Measurements from ENCODE around the gene FAM210B. TPM values are rescaled to one million over a fixed set of nuclear protein-coding genes. Genes with fewer than 3 reads are reported as not detected.

Gene FAM210B
- total and polyA plus RNA-seq, 2 of the 13 experiments (the other 11 are each of a cell fraction or from before 2014, with no cell fraction given) = 75.9 to 107 TPM

- TF ChIP-seq GMEB1 (CRISPR knock-in tag; IDR thresholded peaks at IDR 0.05; ENCODE audit: borderline replicate concordance) = no peak
These were observed 22.7 kb downstream of the FAM210B start (continued) for GRCh38 chr20:56381501-56381900.

- 94% methylated on average over 4 of the region's 4 CpGs for WGBS (ENCODE audit: low lambda C conversion rate)
- no peak overlapping the region for H2AFZ ChIP-seq (ENCODE audit: low read length)
- H3K9ac ChIP-seq (ENCODE audit: insufficient read depth, low read depth, low read length) = no peak overlapping the region
- H4K20me1 ChIP-seq (ENCODE audit: insufficient read depth, low read length) = no peaks in the 10 kb centered on the region
- H3K36me3 ChIP-seq (replicated peaks in 1 of 2; ENCODE audit: control insufficient read depth in 1 of 2, insufficient read depth in 2 of 2, low read length in 2 of 2) = peaks cover 36 to 79% of the 10 kb centered on the region in 2 experiments
- POLR2A ChIA-PET = interaction anchor here (1.1 to 3.6 kb wide), 3 partner anchors 9 to 24 kb away, joined by 3 to 17 read pairs (median 4); partner anchors contain the start of genes AURKA, CSTF1 and FAM210B
- H3K9me3 ChIP-seq (ENCODE audit: low read length) = no peaks in the 10 kb centered on the region
- H3K27ac ChIP-seq (ENCODE audit: extremely low read length, insufficient read depth, low read length) = no peak overlapping the region
- FAIRE-seq = no peak
- no peak for DNase-seq (ENCODE audit: low spot score)
- CTCF ChIA-PET (ENCODE audit: low intra/inter-chr PET ratio, low total read pairs) = no interaction called here
- no peak overlapping the region for H3K4me2 ChIP-seq (ENCODE audit: low read depth, low read length)
- in situ Hi-C loops (cut with HindIII; ENCODE audit: extremely low pct_ligation_motif_present, low pct_unique_long_range_greater_than_20kb) = no loop called here
- no peak for ATAC-seq
- H3K4me1 ChIP-seq (ENCODE audit: insufficient read depth, low read length) = peaks cover 30% of the 10 kb centered on the region
- H3K4me3 ChIP-seq (replicated peaks in 1 of 3; ENCODE audit: insufficient read depth in 1 of 3, low read depth in 2 of 3, low read length in 3 of 3) = no peak overlapping the region
- H3K79me2 ChIP-seq (ENCODE audit: insufficient read depth, low read length) = peaks cover 72% of the 10 kb centered on the region
- no peak for TF ChIP-seq SMARCC2 (IDR thresholded peaks at IDR 0.05)
- no peak for TF ChIP-seq SUZ12 (IDR thresholded peaks at IDR 0.05; ENCODE audit: low read depth, low read length)
- no peak for TF ChIP-seq CHD2 (IDR thresholded peaks at IDR 0.05; ENCODE audit: low read depth, low read length)
- no peaks in the 10 kb centered on the region for H3K27me3 ChIP-seq (ENCODE audit: control insufficient read depth in 1 of 2, insufficient read depth in 2 of 2, low read length in 2 of 2)
- intact Hi-C loops (cut with micrococcal nuclease; ENCODE audit: unreplicated experiment) = no loop called here
- BruUV-seq (replicated peaks) = no TSS peak
These were observed 23.9 kb downstream of the FAM210B start for GRCh38 chr20:56382696-56383095.

GRCh38 chr20:56383334-56383733 lies 24.6 kb downstream of the FAM210B start:
- 98% methylated on average over 8 of the region's 8 CpGs for WGBS (ENCODE audit: low lambda C conversion rate)
- ATAC-seq = no peak; the same call in 2 of the 3 replicates
- ChIA-PET CTCF (ENCODE audit: low intra/inter-chr PET ratio, low total read pairs) (no interaction called here), POLR2A (interaction anchor here (0.8 to 3.6 kb wide), 4 partner anchors 9 to 25 kb away, joined by 3 to 17 read pairs (median 4); partner anchors contain the start of genes AURKA, CSTF1 and FAM210B)
- no peak overlapping the region for H3K4me3 ChIP-seq (replicated peaks in 1 of 3; ENCODE audit: insufficient read depth in 1 of 3, low read depth in 2 of 3, low read length in 3 of 3)
- peaks cover 72% of the 10 kb centered on the region for H3K79me2 ChIP-seq (ENCODE audit: insufficient read depth, low read length)
- peaks cover 36% of the 10 kb centered on the region for H3K4me1 ChIP-seq (ENCODE audit: insufficient read depth, low read length)
- no peaks in the 10 kb centered on the region for H4K20me1 ChIP-seq (ENCODE audit: insufficient read depth, low read length)
- peaks cover 35 to 79% of the 10 kb centered on the region in 2 experiments for H3K36me3 ChIP-seq (replicated peaks in 1 of 2; ENCODE audit: control insufficient read depth in 1 of 2, insufficient read depth in 2 of 2, low read length in 2 of 2)
- intact Hi-C loops (cut with micrococcal nuclease; ENCODE audit: unreplicated experiment) = no loop called here
- H3K27ac ChIP-seq (ENCODE audit: extremely low read length, insufficient read depth, low read length) = no peak overlapping the region
- no peak overlapping the region for H2AFZ ChIP-seq (ENCODE audit: low read length)
- H3K27me3 ChIP-seq (ENCODE audit: control insufficient read depth in 1 of 2, insufficient read depth in 2 of 2, low read length in 2 of 2) = no peaks in the 10 kb centered on the region
- no peak for DNase-seq (ENCODE audit: low spot score)
- no peak overlapping the region for H3K4me2 ChIP-seq (ENCODE audit: low read depth, low read length)
- BruUV-seq (replicated peaks) = no TSS peak
- no peak for FAIRE-seq
- no peaks in the 10 kb centered on the region for H3K9me3 ChIP-seq (ENCODE audit: low read length)
- in situ Hi-C loops (cut with HindIII; ENCODE audit: extremely low pct_ligation_motif_present, low pct_unique_long_range_greater_than_20kb) = no loop called here
- H3K9ac ChIP-seq (ENCODE audit: insufficient read depth, low read depth, low read length) = no peak overlapping the region
- no peak for TF ChIP-seq ZNF253 (CRISPR knock-in tag; IDR thresholded peaks at IDR 0.05; ENCODE audit: borderline replicate concordance)
- TF ChIP-seq SALL2 (CRISPR knock-in tag; IDR thresholded peaks at IDR 0.05) = no peak
- TF ChIP-seq ZNF20 (CRISPR knock-in tag; IDR thresholded peaks at IDR 0.05) = no peak
- TF ChIP-seq TBX3 (IDR thresholded peaks at IDR 0.05; ENCODE audit: borderline replicate concordance) = no peak
- no peak for TF ChIP-seq ZNF546 (CRISPR knock-in tag; conservative IDR thresholded peaks at IDR 0.05)
- no peak for TF ChIP-seq BCLAF1 (IDR thresholded peaks at IDR 0.05)
